GM21737 (cell line): ENCODE results near the gene TUBB2A.
"Not testable (repeated sequence)": the region's sequence is repeated elsewhere in the genome, so short reads cannot be mapped to it uniquely, and the experiment has no call there.

Source experiments
- ATAC-seq: cut with Tn5 transposase; IDR thresholded peaks from one replicate; pipeline ENCODE4 v1.9.1; 2021; ENCODE audit warnings: mild to moderate bottlenecking, moderate library complexity; ENCODE audit not compliant: unreplicated experiment

Gene TUBB2A

DNA sequence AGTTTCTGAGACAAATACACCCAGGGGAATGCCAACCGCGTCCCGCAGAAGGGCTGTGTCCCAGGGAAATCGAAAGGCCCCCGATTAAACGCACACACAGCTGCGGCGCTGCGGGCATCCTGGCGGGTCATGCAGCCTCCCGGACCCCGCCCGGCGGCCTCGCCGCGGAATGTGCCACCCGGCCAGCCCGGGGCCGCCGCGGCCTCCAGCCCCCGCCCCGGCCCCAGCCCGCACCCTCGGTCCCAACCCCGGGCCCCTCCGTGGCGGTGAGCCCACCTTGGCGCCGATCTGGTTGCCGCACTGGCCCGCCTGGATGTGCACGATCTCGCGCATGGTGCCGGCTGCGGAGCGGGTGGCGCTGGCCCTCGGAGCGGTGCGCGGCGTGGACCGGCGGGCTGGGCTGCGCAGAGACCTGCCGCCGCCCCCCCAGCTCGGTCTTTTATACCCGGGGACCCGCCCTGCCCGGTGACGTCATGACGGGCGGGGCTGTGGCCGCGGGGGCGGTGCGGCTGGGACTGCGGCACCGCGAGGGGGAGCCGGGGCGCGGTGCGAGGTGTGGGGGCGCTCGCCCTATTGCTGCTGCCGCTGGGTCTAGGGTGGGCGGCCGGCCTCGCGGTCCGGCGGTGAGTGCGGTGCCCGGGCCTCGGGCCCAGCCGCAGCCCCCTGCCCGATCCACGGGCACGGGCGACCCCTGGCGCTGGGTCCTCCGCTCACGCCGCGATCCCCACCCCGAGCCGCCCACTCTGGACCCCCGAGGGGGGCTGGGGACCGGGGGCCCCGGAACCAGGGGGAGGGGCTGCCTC, at the start of gene TUBB2A:
Gene TUBB2A, minus strand, starts transcription at position 414 of the 803 bp plus-strand sequence. Its CDS starts 81 bp downstream, at position 333.
- ATAC-seq: peak; percentile 78

DNA sequence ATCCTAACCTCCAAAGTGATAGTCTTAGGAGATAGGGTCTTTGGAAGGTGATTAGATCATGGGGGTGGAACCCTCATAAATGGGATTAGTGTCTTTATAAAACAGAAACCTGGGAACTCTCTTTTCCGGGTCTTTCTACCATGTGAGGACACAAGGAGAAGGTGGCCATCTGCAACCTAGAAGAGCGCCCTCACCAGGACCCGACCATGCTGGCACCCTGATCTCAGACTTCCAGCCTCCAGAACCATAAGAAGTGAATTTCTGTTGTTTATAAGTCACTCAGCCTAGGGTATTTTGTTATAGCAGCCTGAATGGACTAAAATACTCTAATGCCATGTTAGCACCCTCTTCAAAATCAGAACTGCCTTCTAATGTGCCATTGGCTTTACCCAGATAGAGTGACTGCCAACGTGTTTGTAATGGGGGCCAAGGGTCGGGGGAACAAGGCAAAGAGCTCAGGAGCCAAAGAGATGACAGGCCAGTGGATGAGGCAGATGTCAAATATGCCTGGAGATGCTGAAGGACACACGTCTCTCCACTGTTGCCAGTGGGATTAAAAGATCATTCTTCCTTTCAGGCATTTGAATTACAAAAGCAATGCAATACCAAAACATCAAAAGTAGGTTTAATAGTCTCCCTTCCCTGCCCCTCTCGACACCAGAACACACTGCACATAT, 49.1 kb upstream of the TUBB2A start:
- ATAC-seq: no peak

DNA sequence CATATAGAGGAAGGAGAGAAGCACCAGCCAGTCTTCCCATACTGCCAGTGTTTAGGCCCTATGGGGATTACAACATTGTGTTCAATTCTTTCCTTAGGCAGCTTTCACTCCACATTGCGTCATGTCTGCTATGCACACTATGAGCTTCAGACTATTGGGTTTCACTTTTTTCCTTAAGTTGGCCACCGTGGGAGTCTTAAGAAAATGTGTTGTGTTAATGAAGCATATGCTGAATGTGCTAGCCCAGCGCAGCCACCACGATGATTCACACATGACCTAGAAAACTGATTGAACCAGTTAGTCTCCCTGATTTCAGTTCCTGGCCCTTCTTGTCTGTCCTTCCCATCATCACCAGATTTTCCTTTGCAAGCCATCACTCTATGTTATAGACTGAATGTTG, 48.6 kb upstream of the TUBB2A start:
- ATAC-seq: no peak

DNA sequence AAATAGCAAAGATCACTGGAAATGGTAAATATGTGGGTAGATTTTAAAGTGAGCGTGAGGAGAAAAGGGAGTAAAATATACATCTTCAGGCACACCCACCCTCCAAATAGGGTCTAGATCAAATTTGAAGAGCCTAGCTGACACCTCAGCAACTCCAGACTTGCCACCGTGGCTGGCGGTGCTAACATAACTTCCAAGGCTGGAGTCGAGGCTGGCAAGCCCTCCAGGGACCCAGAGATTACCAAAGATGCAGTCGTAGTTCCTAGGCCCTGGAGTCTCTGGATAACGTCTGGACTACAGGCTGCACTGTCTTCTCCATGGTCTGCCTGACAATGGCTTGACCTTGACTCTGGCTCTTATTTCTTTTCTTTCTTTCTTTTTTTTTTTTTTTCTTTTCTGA, 47.6 kb upstream of the TUBB2A start:
- no peak for ATAC-seq

DNA sequence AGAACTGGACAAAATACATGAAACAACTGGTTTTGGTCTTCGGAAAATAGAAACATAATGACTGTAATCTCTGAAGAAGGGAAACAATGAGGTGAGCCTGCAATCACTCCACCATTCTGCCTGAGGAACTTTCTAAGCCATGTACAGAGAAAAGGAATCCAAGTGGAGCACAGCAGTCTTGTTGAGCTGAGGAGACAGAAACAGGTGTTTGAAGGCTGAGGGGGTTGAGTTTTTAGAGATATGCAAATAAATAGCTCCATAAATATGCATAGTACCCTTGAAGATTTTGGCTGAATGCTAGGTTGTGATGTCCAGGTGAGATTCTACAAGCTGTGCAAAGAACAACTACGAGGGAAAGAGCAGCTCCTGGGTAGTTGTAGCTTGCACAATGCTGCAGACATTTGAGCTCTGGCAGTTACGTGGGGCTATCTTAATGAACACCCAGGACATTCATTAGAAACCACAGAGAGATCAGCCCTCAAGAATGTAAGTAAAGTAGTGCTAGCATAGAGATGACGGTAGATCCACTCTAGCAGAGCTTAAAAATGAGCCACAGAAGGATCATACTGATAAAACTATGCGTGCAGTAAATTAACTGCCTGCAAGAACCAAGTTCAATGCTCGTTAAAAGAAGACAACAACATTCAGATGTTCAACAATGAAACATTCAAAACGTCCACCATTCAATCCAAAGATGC, 45.8 kb upstream of the TUBB2A start:
- ATAC-seq: no peak

DNA sequence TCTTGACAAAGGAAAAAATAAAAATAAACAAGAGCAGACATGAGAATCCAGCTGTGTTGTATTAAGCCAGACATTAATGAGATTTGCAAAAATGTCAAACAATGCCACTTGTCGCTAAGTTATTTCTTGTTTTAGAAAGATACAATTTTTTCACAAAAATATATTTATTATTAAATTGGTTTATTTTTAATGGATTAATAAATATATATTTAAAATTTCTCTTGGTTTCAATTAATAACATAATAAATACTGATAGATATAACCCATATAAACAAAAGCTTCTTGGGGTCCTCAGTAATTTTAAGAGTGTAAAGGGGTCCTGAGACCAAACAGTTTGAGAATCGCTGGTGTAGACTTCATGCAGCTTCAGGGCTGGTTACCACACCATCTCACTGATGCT, 44.0 kb upstream of the TUBB2A start:
- no peak for ATAC-seq

DNA sequence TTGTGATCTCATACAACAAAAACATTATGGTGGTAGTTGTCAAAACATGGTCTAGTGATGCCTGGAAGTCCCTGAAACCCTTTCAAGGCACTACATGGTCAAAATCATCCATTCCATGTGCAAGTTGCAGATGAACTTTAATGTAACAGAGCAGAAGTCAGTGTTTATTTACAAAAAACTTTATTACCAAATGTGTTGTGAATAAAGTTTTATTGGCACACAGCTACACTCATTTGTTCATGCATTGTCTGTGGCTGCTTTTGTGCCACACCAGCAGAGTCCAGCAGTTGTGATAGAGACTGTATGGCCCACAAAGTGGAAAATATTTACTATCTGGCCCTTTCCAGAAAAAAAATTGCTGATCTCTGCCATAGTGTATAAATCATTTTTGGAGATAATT, 43.3 kb upstream of the TUBB2A start:
- ATAC-seq: no peak

DNA sequence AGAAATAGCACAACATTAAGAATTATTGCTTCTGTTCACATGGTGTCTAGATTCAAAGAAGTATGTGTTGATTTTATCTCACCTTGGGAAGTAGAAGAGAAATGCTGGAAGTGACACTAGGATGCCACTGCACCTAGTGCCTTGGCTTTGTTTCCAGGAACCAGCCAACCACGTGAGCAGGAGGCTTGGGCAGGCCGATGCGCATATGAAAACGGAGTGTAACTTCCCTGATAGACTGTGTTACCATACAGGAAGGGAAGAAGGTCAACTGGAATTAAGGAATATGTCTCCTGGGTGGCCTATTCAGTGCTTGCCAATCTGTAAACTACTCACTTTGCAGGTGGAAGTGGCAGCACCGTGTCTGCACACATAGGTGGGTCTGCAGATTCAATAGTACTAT, 42.0 kb upstream of the TUBB2A start:
- no peak for ATAC-seq

DNA sequence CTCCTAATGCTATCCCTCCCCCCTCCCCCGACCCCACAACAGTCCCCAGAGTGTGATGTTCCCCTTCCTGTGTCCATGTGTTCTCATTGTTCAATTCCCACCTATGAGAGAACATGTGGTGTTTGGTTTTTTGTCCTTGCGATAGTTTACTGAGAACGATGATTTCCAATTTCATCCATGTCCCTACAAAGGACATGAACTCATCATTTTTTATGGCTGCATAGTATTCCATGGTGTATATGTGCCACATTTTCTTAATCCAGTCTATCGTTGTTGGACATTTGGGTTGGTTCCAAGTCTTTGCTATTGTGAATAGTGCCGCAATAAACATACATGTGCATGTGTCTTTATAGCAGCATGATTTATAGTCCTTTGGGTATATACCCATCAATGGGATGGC, 40.4 kb upstream of the TUBB2A start:
- ATAC-seq: not testable (repeated sequence)

DNA sequence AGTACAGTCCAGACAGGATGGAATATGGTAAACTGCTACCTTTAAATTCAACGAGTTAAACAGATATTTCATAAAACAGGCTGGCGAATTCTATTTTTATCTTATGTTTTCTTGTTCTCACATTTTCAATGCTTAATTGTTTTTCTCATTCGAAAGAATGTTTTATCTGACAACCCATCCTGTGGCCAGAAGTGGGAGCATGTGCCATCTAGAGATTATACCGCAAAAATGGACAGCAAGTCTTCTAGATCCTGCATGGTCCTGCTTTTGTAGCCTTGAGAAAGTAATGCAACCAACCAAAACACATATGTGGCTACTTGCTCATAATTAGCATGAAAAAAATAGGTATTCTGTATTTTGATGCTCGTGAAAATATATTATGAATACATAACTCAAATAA, 39.4 kb upstream of the TUBB2A start:
- ATAC-seq: no peak

DNA sequence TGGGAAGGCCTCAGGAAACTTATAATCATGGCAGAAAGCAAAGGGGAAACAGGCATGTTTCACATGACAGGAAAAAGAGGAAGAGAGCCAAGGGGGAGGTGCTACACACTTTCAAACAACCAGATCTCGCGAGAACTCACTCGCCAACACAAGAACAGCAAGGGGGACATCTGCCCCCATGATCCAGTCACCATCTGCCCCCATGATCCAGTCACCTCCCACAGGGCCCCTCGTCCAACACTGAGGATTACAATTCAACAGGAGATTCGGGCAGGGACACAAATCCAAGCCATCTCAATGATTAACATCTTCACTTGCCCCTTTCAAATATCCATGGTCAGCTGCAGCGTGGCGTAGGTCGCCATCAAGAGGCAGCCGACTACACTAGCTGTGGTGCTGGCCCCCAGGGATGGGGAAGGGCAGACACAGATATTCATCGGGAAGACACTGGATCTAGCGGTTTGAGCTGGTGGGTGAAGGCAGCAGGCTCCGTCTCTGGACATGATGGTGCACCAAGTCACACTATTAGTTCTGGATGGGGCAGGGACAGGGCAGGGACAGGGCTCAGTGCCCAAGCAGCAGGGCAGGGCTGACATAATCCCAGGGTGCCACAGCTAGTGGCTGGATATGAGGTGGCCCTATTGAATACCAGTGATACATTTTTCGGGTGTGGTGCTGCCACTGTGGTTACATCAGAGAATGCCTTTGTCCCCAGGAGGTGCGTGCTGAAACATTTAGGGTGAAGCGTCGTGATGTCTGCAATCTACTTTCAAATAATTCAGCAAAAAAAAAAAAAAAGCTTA, 38.6 kb upstream of the TUBB2A start:
- no peak for ATAC-seq

DNA sequence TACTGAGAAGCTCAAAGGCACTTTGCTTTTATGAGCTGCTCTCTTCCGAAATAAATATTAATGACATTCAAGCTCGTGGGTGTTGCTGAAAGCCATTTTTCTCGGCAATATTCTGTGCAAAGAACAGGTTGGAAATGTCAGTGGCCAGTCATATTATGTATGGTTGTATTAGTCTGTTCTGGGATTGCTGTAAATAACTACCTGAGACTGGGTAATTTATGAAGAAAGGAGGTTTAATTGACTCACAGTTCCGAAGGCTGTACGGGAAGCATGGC, 38.0 kb upstream of the TUBB2A start:
- no peak for ATAC-seq

DNA sequence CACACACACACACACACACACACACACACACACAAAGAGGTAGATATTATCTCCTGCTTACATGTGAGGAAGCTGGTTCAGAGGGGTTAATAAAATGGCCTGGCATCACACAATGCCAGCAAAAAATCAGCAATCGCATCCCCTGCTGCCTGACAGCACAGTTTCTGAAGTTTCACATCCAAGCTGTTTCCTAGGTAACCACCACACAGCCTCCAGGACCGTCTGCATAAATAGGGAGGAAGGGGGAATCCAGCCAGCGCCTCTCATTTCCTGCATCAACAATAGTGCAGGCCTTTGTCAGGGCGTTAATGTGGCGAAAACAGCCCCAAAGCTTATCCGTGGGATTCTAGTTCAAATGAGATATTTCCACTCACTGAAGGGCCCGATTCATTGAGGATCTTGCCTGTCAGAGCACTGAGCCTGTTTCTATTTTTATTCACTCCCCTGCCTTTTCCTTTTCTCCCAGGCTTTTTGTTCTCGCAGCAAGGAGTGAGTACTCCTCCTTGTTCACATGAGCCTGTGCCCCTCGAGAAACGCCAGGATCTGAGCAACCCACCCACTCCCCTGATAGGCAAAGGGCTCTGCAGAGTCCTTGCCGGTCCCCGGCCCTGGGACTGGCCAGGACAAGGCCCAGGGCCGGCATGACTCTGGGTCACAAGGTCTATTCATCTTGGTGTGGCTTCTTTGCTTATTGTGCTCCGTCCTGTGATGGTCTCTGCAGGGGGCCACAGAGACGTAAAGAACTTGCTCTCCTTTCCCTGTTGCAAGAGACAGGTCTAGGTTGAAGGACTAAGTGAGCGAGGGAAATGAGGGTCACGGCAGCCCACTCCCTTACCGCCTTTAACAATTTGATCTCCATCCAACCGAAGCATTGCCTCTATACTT, 37.4 kb upstream of the TUBB2A start:
- no peak for ATAC-seq

DNA sequence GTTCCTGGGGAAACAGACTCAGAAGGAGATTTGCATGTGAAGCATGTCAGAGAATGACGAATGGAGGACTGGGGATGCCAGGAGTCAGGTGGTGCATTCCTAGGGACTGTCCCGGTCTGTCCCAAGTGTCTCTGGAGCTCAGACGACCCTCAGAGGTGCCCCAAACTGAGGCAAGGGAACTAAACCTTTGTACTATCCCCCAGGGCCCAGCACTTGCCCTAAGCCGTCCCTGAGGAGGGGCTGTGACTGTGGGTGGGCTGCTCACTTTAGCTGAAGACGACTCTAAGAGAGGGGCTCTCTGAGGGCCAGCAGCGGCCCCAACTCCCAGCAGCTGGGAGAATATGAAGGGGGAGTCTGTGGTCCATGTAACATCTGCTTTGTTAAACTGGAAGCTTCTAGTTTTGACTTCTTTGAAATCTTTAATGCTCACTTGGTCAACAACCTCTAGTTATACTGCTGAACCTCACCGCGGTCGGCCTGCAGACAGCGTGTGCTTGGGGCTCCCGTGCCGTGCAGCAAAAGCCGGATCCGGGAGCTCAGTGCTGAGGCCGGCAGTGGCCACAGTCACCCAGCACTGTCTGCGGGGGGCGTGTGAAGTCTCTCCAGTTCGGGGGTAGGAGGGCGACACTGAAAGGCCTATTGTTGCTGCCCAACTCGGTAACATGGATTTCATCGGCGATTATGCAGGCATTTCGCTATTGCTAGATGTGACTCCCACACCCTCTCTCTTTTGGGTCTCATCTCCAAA, 35.9 kb upstream of the TUBB2A start:
- no peak for ATAC-seq

DNA sequence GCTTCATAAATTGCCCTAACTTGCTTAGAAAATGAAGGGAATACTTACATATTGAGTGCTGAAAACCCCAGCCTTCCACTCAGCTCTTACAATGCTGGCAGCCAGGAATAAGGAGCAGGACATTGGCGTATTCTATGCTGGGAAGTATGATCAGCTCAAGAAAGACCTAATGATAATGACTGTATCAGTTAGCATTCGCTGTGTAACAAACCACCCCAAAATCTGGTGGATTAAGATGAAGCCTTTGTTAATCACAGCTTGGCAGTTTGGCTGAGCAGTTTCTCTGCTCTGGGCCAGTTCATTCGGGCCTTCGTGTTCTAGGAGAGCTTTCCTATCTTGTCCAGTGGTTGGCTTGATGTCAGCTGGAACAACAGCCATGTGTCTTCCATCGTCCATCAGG, 33.4 kb upstream of the TUBB2A start:
- ATAC-seq: no peak

DNA sequence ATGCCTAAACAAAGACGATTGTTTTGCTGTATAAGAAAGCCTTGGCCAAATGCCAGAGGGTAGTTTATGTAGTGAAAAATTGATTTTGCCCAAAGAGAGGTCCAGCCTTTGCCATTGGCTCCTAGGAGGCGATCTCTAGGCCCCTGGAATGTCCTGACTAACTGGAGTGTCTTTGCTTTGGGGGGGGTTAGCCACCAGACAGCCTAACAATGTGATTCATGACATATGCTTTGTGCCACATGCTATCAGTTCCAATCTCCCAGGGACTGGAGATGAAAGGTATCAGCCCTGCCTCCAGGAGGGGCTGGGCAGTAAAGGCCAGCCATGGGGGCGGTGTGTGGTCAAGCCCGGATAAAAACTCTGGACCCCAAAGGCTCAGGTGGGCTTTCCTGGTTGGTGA, 32.7 kb upstream of the TUBB2A start:
- no peak for ATAC-seq

DNA sequence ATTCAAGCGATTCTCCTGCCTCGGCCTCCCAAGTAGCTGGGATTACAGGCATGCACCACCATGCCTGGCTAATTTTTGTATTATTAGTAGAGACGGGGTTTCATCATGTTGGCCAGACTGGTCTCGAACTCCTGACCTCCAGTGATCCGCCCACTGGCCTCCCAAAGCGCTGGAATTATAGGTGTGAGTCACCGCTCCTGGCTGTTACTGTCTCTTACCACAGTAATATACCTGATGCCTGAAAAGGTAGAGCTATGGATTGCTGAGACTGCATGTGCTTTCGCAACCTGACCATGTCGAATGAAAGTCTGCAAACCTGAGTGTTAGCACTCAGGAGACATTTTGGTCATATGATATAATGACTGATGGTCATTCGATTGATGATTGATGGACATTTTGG, 31.8 kb upstream of the TUBB2A start:
- ATAC-seq: not testable (repeated sequence)

DNA sequence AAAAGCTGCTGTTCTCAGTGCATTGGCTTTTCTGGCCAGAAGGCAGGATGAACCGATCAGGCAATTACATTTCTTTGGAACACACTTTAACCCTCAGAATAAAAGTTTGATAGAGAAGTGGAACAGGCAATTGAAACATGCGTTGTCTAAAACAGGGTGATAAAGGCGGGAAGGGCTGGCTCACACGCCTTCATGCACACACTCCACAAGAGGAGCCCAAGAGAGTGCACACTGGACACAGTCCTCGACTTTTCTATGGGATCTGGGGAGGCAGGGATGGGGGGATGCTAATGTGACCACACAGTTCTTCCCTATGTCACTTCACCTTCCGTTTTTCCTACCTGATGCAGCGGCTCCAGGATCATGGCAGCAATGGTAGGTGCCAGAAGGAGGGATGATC, 30.9 kb upstream of the TUBB2A start:
- ATAC-seq: no peak

DNA sequence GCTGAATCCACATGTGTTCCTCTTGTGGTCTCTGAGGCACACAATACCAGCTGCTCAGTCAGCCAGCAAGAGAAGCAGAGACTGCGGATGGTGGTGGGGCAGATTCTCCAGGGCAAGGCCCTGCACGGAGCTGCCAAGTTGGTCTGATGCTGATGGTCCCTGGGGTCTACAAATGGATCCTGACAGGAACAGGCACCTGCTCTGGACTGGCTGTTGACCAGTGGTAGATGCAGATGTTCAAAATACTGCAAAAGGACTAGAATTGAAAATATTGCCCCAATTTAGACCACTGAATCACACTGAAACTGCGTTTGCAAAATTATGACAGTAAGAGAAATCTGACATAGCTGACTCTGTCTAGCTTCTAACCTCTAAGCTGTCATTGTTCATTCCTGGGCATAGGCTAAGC, 29.6 kb upstream of the TUBB2A start:
- ATAC-seq: no peak

DNA sequence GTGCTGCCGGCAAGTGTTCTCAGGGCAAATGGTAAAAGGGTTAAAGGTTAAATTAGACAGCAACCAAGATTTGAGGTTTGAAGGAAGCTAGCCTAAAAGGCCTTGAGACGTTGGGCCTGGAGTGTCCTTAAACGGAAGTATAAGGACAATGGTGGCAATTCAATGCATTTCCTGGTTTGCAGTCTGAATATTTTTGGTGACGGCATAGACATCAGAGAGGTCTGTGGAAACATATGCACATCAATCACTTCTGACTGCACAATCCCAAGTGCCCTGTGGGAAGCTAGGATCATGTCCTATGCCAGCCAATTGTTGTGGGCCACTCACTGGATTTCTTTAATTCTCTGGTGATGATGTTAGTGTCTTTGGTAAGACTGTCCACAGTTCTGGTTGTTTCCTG, 25.7 kb upstream of the TUBB2A start:
- no peak for ATAC-seq
